Measurements from ENCODE around the gene STRAP.

GRCh38 chr12:15897433-15897832, 15.2 kb downstream of the STRAP start:
- TF ChIP-seq EZH2 (IDR thresholded peaks at IDR 0.05; ENCODE audit: borderline replicate concordance, low read depth, low read length, severe bottlenecking) (no peak), CTCF (IDR thresholded peaks at IDR 0.05; ENCODE audit: extremely low read depth in 1 of 2, insufficient read depth in 1 of 2, low read depth in 1 of 2, low read length in 2 of 2) (no peak), POLR2A (IDR thresholded peaks at IDR 0.05; ENCODE audit: low read depth, low read length) (no peak), FOS (IDR thresholded peaks at IDR 0.05; ENCODE audit: borderline replicate concordance, insufficient read depth, low read length) (peak; percentile 19), MAX (IDR thresholded peaks at IDR 0.05; ENCODE audit: insufficient read depth, insufficient read length) (no peak), MYC (IDR thresholded peaks at IDR 0.05; ENCODE audit: low read depth, low read length) (no peak), POLR2AphosphoS5 (IDR thresholded peaks at IDR 0.05; ENCODE audit: insufficient read depth, low read depth, low read length) (no peak)

All from endothelial cell of umbilical vein (primary cell).